22Rv1 (cell line): ENCODE data around the gene CCDC110.
"Not testable (repeated sequence)": the region's sequence is repeated elsewhere in the genome, so short reads cannot be mapped to it uniquely, and the experiment has no call there.

Experiments
- H3K27ac ChIP-seq: fragments of 450-650 bp; 2 replicates; pipeline ENCODE4 v1.5.1; 2017
- CTCF ChIP-seq: fragments of 450-650 bp; IDR thresholded peaks from 2 replicates; pipeline ENCODE4 v1.5.1; 2017; ENCODE audit warnings: mild to moderate bottlenecking
- ZFX ChIP-seq: fragments of 450-650 bp; IDR thresholded peaks from 2 replicates; pipeline ENCODE4 v1.6.1; 2017; ENCODE audit warnings: antibody characterized with exemption, borderline replicate concordance

Gene CCDC110

GRCh38 chr4:185512516-185512915 is 41.0 kb upstream of the CCDC110 start:
- H3K27ac ChIP-seq, result no peak overlapping the region
- TF ChIP-seq CTCF (no peak), ZFX (no peak)

GRCh38 chr4:185511243-185511642 is 39.7 kb upstream of the CCDC110 start:
- not testable (repeated sequence) for H3K27ac ChIP-seq

GRCh38 chr4:185510806-185511205 is 39.3 kb upstream of the CCDC110 start:
- no peak for TF ChIP-seq CTCF
- no peak for TF ChIP-seq ZFX
- no peak overlapping the region for H3K27ac ChIP-seq

- TF ChIP-seq ZFX (no peak), CTCF (no peak)
- H3K27ac ChIP-seq, result no peak overlapping the region
These were observed 36.6 kb upstream of the CCDC110 start for GRCh38 chr4:185508181-185508580.

- TF ChIP-seq CTCF (no peak), ZFX (no peak)
- H3K27ac ChIP-seq, result no peak overlapping the region
These were observed 34.9 kb upstream of the CCDC110 start for GRCh38 chr4:185506422-185506821.

- TF ChIP-seq CTCF, result no peak
- no peak for TF ChIP-seq ZFX
- H3K27ac ChIP-seq, result no peak overlapping the region
These were observed 32.8 kb upstream of the CCDC110 start for GRCh38 chr4:185504098-185505047.

GRCh38 chr4:185502386-185502785 is 30.9 kb upstream of the CCDC110 start:
- TF ChIP-seq ZFX (no peak), CTCF (no peak)
- no peak overlapping the region for H3K27ac ChIP-seq

GRCh38 chr4:185500576-185500975 is 29.0 kb upstream of the CCDC110 start:
- no peak for TF ChIP-seq CTCF
- no peak for TF ChIP-seq ZFX
- no peak overlapping the region for H3K27ac ChIP-seq
